GM23248 (cell line): ENCODE measurements around the gene MEMO1.

Experiments
- EZH2 ChIP-seq: fragments of 200-600 bp; sonication (generic); IDR thresholded peaks from 2 replicates; pipeline ENCODE4 v1.6.1; 2018; ENCODE audit warnings: antibody characterized with exemption, mild to moderate bottlenecking; ENCODE audit not compliant: insufficient read depth, poor library complexity, severe bottlenecking
- EZH2phosphoT487 ChIP-seq: fragments of 200-600 bp; sonication (generic); IDR thresholded peaks from 2 replicates; pipeline ENCODE4 v1.6.1; 2018; ENCODE audit warnings: antibody characterized with exemption, moderate library complexity, mild to moderate bottlenecking, low read depth; ENCODE audit not compliant: insufficient read depth

DNA sequence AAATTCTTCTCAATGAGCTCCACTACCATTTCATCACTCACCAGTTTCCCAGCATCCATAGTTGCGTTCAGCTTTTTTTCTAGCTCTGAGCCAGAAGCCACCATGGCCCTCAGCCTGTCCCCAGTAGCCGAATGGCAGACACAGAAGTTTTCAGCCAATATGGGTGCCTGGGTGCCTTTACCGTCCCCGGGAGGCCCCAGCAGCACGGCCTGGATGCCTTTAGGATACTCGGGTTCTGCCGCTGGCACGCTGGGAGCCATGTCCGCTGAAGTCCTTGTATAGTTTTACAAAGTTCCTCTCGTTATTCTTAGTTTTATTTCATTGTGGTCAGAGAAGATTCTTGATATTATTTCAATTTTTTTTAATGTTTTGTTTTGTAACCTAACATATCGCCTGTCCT is 187.2 kb downstream of the MEMO1 start:
- TF ChIP-seq EZH2phosphoT487 (no peak), EZH2 (no peak)
